H1 (cell line): ENCODE data around the gene KRTAP10-5. TPM values are rescaled to one million over a fixed set of nuclear protein-coding genes. Genes with fewer than 3 reads are reported as not detected.

ENCODE experiments used
- ATF3 ChIP-seq: IDR thresholded peaks from 2 replicates; pipeline ENCODE4 v1.6.1; 2011; ENCODE audit warnings: low read depth, mild to moderate bottlenecking, low read length; ENCODE audit not compliant: insufficient read depth
- BCL11A ChIP-seq, 2 experiments: IDR thresholded peaks; one replicate each; pipeline ENCODE4 v1.6.1; 2011; ENCODE audit warnings: low read depth in 2 of 2, low read length in 2 of 2, mild to moderate bottlenecking in 2 of 2
- CHD7 ChIP-seq: fragments of 300-600 bp; sonication (generic); IDR thresholded peaks from 2 replicates; pipeline ENCODE4 v1.7.1; 2012; ENCODE audit warnings: low read length, moderate library complexity, mild to moderate bottlenecking, inconsistent platforms; ENCODE audit not compliant: insufficient replicate concordance
- CREB1 ChIP-seq: IDR thresholded peaks from 2 replicates; pipeline ENCODE4 v1.6.1; 2012; ENCODE audit warnings: inconsistent platforms
- CTBP2 ChIP-seq: IDR thresholded peaks from 2 replicates; pipeline ENCODE4 v1.7.0; 2011; ENCODE audit warnings: borderline replicate concordance, mild to moderate bottlenecking, moderate library complexity, mixed read lengths, low read length; ENCODE audit not compliant: insufficient read depth, insufficient read length
- polyA plus RNA-seq, 7 experiments: library from polyadenylated mRNA; depleted of rRNA in 3 of 7; stranded (reverse) in 5 of 7; unstranded in 2 of 7; fragments of >200 nt in 5 of 7; fragments of 200-250 nt in 2 of 7; gene quantifications; 1 replicate in 5 of 7; 2 replicates in 1 of 7; 4 replicates in 1 of 7; pipeline versions ENCODE4 v1.2.1 to v1.2.3, GENCODE V29; 2011 to 2013; ENCODE audit warnings: missing spikeins in 2 of 7, mixed read lengths in 2 of 7
- total RNA-seq: library from RNA; stranded (reverse); fragmentation: NEBNext Ultra II Directional; extraction: Animal tissue kit (Norgen Biotek cat#: 25700); gene quantifications from 2 replicates; pipeline ENCODE4 v1.2.1, GENCODE V29; 2021

The KRTAP10-5 gene
- total and polyA plus RNA-seq, 2 of the 8 experiments (the other 6 are each of a cell fraction or from before 2014, with no cell fraction given) = 0.09 TPM; not detected in 1

- TF ChIP-seq CHD7 (no peak), CTBP2 (no peak), CREB1 (no peak), ATF3 (no peak), BCL11A (IDR thresholded peaks at IDR 0.05; ENCODE audit: low read depth in 2 of 2, low read length in 2 of 2) (no peak)
Observed at GRCh38 chr21:44602463-44602850, 22.1 kb upstream of the KRTAP10-5 start (continued).
